ENCODE measurements around the gene SMARCC1.
A peak's percentile ranks its signal among the peaks of the same experiment; 100 is the strongest.

SMARCC1 gene

DNA sequence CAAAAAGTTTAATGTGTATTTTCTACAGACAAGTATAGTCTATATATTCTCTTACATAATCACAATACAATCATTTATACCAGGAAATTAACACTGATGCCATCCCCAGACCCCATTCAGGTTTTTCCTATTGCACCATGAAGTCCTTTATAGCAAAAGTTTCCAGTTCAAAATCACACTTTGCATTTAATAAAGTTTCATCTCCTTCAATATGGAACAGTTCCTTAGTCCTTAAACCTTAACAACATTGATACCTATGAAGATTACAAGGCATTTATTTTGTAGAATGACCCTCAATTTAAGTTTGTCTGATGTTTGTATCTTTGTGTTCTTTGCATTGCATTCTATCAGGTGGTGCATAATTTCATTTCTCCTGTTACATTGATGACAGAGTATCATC is 2.0 kb upstream of the SMARCC1 start:
- no peak for TF ChIP-seq GABPA (IDR thresholded peaks at IDR 0.05; ENCODE audit: low read depth)
- TF ChIP-seq, protein P1, sequence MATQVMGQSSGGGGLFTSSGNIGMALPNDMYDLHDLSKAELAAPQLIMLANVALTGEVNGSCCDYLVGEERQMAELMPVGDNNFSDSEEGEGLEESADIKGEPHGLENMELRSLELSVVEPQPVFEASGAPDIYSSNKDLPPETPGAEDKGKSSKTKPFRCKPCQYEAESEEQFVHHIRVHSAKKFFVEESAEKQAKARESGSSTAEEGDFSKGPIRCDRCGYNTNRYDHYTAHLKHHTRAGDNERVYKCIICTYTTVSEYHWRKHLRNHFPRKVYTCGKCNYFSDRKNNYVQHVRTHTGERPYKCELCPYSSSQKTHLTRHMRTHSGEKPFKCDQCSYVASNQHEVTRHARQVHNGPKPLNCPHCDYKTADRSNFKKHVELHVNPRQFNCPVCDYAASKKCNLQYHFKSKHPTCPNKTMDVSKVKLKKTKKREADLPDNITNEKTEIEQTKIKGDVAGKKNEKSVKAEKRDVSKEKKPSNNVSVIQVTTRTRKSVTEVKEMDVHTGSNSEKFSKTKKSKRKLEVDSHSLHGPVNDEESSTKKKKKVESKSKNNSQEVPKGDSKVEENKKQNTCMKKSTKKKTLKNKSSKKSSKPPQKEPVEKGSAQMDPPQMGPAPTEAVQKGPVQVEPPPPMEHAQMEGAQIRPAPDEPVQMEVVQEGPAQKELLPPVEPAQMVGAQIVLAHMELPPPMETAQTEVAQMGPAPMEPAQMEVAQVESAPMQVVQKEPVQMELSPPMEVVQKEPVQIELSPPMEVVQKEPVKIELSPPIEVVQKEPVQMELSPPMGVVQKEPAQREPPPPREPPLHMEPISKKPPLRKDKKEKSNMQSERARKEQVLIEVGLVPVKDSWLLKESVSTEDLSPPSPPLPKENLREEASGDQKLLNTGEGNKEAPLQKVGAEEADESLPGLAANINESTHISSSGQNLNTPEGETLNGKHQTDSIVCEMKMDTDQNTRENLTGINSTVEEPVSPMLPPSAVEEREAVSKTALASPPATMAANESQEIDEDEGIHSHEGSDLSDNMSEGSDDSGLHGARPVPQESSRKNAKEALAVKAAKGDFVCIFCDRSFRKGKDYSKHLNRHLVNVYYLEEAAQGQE (IDR thresholded peaks at IDR 0.05; ENCODE audit: insufficient replicate concordance, low read depth), result no peak
- TF ChIP-seq SPI1 (IDR thresholded peaks at IDR 0.05; ENCODE audit: borderline replicate concordance, low read depth), result no peak
- TF ChIP-seq POLR2AphosphoS5 (IDR thresholded peaks at IDR 0.05; ENCODE audit: low read depth), result no peak
- Histone ChIP-seq H3K27me3 (ENCODE audit: insufficient read depth, poor library complexity, severe bottlenecking) (no peaks in the 10 kb centered on the region), H3K4me3 (replicated peaks; ENCODE audit: insufficient read depth, low read length) (no peak overlapping the region), H3K27ac (replicated peaks) (no peak overlapping the region)
- no peak for DNase-seq (ENCODE audit: low read depth in 1 of 2, low spot score in 1 of 2)

DNA sequence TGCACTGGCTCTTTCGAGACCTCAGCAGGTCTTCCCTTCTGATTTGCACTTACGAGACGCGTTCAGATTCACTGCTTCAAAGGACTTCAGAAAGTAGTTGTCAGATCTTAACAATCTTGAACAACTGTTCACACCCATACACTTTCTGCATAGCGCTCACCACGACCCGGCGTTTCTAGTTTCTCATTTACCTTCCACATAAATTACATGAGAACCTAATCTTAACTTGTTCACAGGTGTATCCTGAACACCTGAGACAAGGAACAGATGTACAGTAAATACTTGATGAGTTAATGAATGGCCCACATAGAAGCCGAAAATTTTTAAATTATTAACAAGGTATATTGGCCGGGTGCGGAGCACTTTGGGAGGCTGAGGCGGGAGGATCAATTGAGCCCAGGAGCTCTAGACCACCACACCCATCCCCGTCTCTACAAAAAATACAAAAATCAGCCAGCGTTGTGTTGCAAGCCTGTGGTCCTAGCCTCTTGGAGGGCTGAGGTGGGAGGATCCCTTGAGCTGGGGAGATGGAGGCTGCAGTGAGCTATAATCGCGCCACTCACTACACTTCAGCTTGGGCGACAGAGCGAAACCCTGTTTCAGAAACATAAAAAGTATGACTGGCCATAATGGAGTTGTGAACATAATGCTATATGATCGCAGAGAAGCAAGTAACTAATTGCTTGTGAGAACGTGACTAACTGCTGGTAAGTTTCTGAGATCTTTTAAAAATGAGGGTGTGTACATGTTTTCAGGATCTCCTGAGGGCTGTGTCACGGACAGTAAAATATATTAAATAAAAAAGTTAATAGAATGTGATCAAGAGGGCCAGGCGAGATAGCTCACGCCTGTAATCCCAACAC is 984 bp upstream of the SMARCC1 start:
- Histone ChIP-seq H3K27me3 (ENCODE audit: insufficient read depth, poor library complexity, severe bottlenecking) (no peaks in the 10 kb centered on the region), H3K4me3 (replicated peaks; ENCODE audit: insufficient read depth, low read length) (peak overlapping the region; percentile 76), H3K27ac (replicated peaks) (peak overlapping the region; percentile 92)
- TF ChIP-seq POLR2AphosphoS5 (IDR thresholded peaks at IDR 0.05; ENCODE audit: low read depth), result no peak
- DNase-seq (ENCODE audit: low read depth in 1 of 2, low spot score in 1 of 2), result no peak

DNA sequence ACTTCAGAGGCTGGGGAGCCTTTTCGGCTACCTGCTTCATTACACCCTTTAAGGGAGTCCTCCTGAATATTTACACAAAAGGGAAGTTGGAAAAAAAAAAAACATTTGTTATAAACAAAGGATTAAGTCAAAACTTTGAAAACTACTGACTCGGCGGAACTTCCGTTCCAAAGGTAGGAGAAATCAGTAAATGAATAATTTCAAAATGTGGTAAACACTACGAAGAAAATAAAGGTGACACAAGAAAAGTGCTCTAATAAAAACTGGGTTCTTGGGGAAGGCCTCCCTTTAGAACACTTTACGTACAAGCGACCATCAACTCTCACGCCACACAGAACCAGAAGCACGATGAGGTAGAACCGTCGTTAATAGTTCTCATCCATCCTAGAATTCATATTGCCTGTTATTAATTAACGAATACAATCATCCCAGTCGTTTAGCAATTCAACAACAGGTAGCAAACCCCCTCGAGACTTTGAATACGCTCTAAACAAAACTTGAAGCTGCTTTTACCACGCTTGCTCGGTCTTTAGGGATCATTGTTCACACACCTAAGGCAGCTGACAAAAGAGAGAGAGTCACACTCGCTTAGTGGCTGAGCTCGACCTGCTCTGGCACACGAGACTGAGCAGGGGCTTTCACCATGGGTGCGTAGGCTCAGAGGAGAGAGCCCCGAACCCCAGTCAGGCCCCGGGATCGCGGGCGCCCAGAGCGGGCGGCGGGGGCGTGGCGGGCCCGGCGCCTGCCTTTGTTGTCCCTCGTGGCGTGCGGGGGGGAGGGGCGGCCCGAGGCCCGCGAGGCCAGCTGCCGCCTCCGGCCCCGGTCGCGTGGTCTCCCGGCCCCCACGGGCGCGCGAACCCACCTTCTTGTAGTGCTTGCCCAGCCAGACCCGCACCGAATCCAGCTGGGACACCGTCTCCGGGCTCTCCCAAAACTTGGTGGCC is 680 bp downstream of the SMARCC1 start:
- Histone ChIP-seq H3K4me3 (replicated peaks; ENCODE audit: insufficient read depth, low read length) (peak overlapping the region; percentile 76), H3K27ac (replicated peaks) (peak overlapping the region; percentile 83), H3K27me3 (ENCODE audit: insufficient read depth, poor library complexity, severe bottlenecking) (no peaks in the 10 kb centered on the region)
- DNase-seq (ENCODE audit: low read depth in 1 of 2, low spot score in 1 of 2), result peak; percentile 51 to 61
- TF ChIP-seq POLR2AphosphoS5 (IDR thresholded peaks at IDR 0.05; ENCODE audit: low read depth) (no peak; the same call in 1 of the 2 replicates), SPI1 (IDR thresholded peaks at IDR 0.05; ENCODE audit: borderline replicate concordance, low read depth) (no peak), GABPA (IDR thresholded peaks at IDR 0.05; ENCODE audit: low read depth) (no peak)
- TF ChIP-seq, protein P2, sequence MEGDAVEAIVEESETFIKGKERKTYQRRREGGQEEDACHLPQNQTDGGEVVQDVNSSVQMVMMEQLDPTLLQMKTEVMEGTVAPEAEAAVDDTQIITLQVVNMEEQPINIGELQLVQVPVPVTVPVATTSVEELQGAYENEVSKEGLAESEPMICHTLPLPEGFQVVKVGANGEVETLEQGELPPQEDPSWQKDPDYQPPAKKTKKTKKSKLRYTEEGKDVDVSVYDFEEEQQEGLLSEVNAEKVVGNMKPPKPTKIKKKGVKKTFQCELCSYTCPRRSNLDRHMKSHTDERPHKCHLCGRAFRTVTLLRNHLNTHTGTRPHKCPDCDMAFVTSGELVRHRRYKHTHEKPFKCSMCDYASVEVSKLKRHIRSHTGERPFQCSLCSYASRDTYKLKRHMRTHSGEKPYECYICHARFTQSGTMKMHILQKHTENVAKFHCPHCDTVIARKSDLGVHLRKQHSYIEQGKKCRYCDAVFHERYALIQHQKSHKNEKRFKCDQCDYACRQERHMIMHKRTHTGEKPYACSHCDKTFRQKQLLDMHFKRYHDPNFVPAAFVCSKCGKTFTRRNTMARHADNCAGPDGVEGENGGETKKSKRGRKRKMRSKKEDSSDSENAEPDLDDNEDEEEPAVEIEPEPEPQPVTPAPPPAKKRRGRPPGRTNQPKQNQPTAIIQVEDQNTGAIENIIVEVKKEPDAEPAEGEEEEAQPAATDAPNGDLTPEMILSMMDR (IDR thresholded peaks at IDR 0.05; ENCODE audit: insufficient read depth, low read length), result no peak
- TF ChIP-seq, protein P1 (IDR thresholded peaks at IDR 0.05; ENCODE audit: insufficient replicate concordance, low read depth), result no peak

DNA sequence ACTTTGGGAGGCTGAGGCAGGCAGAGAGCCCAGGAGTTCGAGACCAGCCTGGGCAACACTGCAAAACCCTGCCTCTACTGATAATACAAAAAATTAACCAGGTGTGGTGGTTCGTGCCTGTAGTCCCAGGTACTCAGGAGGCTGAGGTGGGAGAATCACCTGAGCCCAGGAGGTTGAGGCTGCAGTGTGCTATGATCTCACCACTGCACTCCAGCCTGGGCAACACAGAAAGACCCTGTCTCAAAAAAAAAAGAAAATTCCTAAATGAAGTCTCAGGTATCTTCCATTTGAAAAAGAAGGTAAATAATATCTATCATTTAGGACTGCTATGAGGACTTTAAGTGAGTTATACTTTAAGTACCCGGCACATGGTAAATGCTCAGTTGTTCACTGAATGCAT is 2.9 kb downstream of the SMARCC1 start:
- no peak overlapping the region for H3K27ac ChIP-seq (replicated peaks)
- no peaks in the 10 kb centered on the region for H3K27me3 ChIP-seq (ENCODE audit: insufficient read depth, poor library complexity, severe bottlenecking)
- TF ChIP-seq POLR2AphosphoS5 (IDR thresholded peaks at IDR 0.05; ENCODE audit: low read depth) (no peak), SPI1 (IDR thresholded peaks at IDR 0.05; ENCODE audit: borderline replicate concordance, low read depth) (no peak), GABPA (IDR thresholded peaks at IDR 0.05; ENCODE audit: low read depth) (no peak)
- TF ChIP-seq, protein P2 (IDR thresholded peaks at IDR 0.05; ENCODE audit: insufficient read depth, low read length), result no peak
- TF ChIP-seq, protein P1 (IDR thresholded peaks at IDR 0.05; ENCODE audit: insufficient replicate concordance, low read depth), result no peak
- no peak for DNase-seq (ENCODE audit: low read depth in 1 of 2, low spot score in 1 of 2)
- no peak overlapping the region for H3K4me3 ChIP-seq (replicated peaks; ENCODE audit: insufficient read depth, low read length)

Data from HL-60 (cell line).